Natural killer cell (primary cell): ENCODE data around the gene GABRG2. TPM values are rescaled to one million over a fixed set of nuclear protein-coding genes. Genes with fewer than 3 reads are reported as not detected.
"Not testable (repeated sequence)": the region's sequence is repeated elsewhere in the genome, so short reads cannot be mapped to it uniquely, and the experiment has no call there.

ENCODE experiments used
- ATAC-seq, 3 donors: fragments of 150-1000 bp in 2 of 3; fragments of 200-7000 bp in 1 of 3; cut with Tn5 transposase; 1 replicate in 1 of 3; 2 replicates in 2 of 3; pipeline ENCODE4 v1.10.0; 2021; ENCODE audit warnings: mild to moderate bottlenecking in 2 of 3, moderate library complexity in 2 of 3
- DNase-seq, 2 donors: peaks; one replicate each; pipeline versions ENCODE4 v3.0.0 to v3.0.0-alpha.2; 2013 to 2021; ENCODE audit warnings: mixed read lengths in 1 of 2
- H3K27ac ChIP-seq: one replicate; pipeline ENCODE4 v1.5.1; 2013; ENCODE audit warnings: mild to moderate bottlenecking, low read length
- H3K27me3 ChIP-seq: one replicate; pipeline ENCODE4 v1.6.1; 2013; ENCODE audit warnings: low read length; ENCODE audit not compliant: control insufficient read depth, insufficient read depth
- H3K36me3 ChIP-seq: one replicate; pipeline ENCODE4 v1.6.1; 2013; ENCODE audit warnings: low read length; ENCODE audit not compliant: control insufficient read depth, insufficient read depth
- H3K4me1 ChIP-seq: one replicate; pipeline ENCODE4 v1.6.1; 2013; ENCODE audit warnings: low read length; ENCODE audit not compliant: control insufficient read depth, insufficient read depth
- H3K4me3 ChIP-seq: one replicate; pipeline ENCODE4 v1.5.1; 2013; ENCODE audit warnings: low read length
- H3K9me3 ChIP-seq: one replicate; pipeline ENCODE4 v1.6.1; 2013; ENCODE audit warnings: low read length; ENCODE audit not compliant: control insufficient read depth, insufficient read depth
- H3K27ac Mint-ChIP-seq, 2 donors: one replicate each; pipeline ENCODE4 v1.8.0; 2022; ENCODE audit warnings: mild to moderate bottlenecking in 2 of 2, mixed read lengths in 2 of 2, moderate library complexity in 1 of 2
- H3K27me3 Mint-ChIP-seq, 2 donors: one replicate each; pipeline ENCODE4 v1.8.0; 2022; ENCODE audit warnings: low read depth in 2 of 2, mixed read lengths in 2 of 2
- H3K36me3 Mint-ChIP-seq: one replicate; pipeline ENCODE4 v1.8.0; 2022; ENCODE audit warnings: mixed read lengths
- H3K4me1 Mint-ChIP-seq, 2 donors: one replicate each; pipeline ENCODE4 v1.8.0; 2022; ENCODE audit warnings: mixed read lengths in 2 of 2
- H3K4me3 Mint-ChIP-seq: one replicate; pipeline ENCODE4 v1.8.0; 2022; ENCODE audit warnings: mild to moderate bottlenecking, moderate library complexity, mixed read lengths
- H3K9me3 Mint-ChIP-seq, 2 donors: one replicate each; pipeline ENCODE4 v1.8.0; 2022; ENCODE audit warnings: mixed read lengths in 2 of 2
- WGBS: methylation state at CpG from one replicate; pipeline ENCODE4 v1.1.7; 2013; ENCODE audit warnings: missing lambda C conversion rate; ENCODE audit not compliant: insufficient coverage; 5-methylcytosine and 5-hydroxymethylcytosine counted together
- intact Hi-C: fragments of 100-400 bp; cut with micrococcal nuclease; formaldehyde crosslinking; loops from one replicate; pipeline ENCODE4 v1.14.2; 2022
- total RNA-seq, 4 donors: library from RNA; stranded (reverse); fragments of 120-200 nt in 1 of 4; gene quantifications; one replicate each; pipeline versions ENCODE4 v1.2.3 to v1.2.4, GENCODE V29; 2013 to 2022
- TF ChIP-seq, protein P1 (sequence below): fragments of 200-600 bp; IDR thresholded peaks from one replicate; pipeline ENCODE4 v1.8.0; 2022; ENCODE audit warnings: antibody characterized with exemption

Gene GABRG2
- total RNA-seq, 3 donors from 2014 or later (not counting 1 experiment from before 2014, with no cell fraction given) = 1.0 TPM; not detected in 2

DNA sequence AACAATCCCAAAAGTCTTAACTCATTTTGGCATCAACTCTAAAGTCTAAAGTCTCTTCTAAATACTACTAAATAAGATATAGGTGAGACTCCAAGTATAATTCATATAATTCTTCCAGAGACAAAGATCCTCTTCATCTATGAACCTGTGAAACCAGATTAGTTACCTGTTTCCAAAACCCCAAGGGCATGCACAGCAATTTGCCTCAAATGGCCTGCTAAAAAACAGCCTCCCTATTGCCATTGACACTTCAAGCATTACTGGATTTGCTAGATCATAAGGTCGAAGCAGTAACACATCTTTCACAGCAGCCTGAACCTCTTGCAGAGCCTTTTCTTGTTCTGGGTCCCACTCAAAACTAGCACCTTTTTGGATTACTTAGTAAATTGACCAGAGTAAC is 20.3 kb upstream of the GABRG2 start:
- no peak for ATAC-seq
- H3K9me3 Mint-ChIP-seq = peaks cover 8 to 9% of the 10 kb centered on the region in 2 donors
- 53% methylated on average over 1 of the region's 1 CpG for WGBS

DNA sequence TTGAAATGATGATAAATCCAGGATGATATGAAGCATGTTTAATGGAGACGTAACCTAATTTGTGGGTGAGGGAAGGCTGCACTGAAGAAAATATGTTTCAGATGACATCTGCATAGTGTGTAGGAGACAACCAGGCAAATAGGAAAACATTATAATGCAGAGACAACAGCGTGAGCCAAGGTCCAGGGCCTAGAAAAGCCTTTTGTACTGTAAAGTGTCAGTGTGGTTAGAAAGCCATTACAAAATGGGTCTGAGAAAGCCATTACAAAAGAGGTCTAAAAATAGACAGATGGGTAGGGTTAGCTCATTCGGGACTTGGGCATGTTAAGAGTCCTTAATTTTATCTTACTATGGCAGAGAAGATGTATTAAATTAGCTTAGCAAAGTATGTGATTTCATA is 14.9 kb upstream of the GABRG2 start:
- TF ChIP-seq, protein P1, sequence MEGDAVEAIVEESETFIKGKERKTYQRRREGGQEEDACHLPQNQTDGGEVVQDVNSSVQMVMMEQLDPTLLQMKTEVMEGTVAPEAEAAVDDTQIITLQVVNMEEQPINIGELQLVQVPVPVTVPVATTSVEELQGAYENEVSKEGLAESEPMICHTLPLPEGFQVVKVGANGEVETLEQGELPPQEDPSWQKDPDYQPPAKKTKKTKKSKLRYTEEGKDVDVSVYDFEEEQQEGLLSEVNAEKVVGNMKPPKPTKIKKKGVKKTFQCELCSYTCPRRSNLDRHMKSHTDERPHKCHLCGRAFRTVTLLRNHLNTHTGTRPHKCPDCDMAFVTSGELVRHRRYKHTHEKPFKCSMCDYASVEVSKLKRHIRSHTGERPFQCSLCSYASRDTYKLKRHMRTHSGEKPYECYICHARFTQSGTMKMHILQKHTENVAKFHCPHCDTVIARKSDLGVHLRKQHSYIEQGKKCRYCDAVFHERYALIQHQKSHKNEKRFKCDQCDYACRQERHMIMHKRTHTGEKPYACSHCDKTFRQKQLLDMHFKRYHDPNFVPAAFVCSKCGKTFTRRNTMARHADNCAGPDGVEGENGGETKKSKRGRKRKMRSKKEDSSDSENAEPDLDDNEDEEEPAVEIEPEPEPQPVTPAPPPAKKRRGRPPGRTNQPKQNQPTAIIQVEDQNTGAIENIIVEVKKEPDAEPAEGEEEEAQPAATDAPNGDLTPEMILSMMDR = no peak
- peaks cover 14 to 16% of the 10 kb centered on the region in 2 donors for H3K9me3 Mint-ChIP-seq
- WGBS = 70% methylated on average over 3 of the region's 3 CpGs
- H3K36me3 Mint-ChIP-seq = no peaks in the 10 kb centered on the region
- no peaks in the 10 kb centered on the region for H3K9me3 ChIP-seq
- ATAC-seq (no peak), DNase-seq (no peak)
- no peaks in the 10 kb centered on the region for H3K36me3 ChIP-seq
- intact Hi-C loops = no loop called here
- H3K27ac ChIP-seq = no peak overlapping the region
- no peaks in the 10 kb centered on the region for H3K27me3 ChIP-seq
- no peaks in the 10 kb centered on the region for H3K4me1 ChIP-seq
- H3K27me3 Mint-ChIP-seq = no peaks in the 10 kb centered on the region
- no peak overlapping the region for H3K4me3 Mint-ChIP-seq
- H3K4me1 Mint-ChIP-seq = no peaks in the 10 kb centered on the region
- no peak overlapping the region for H3K27ac Mint-ChIP-seq
- H3K4me3 ChIP-seq = no peak overlapping the region

More for the DNA sequence above, 20.3 kb upstream of the GABRG2 start:
- no peaks in the 10 kb centered on the region for H3K36me3 ChIP-seq
- H3K4me3 Mint-ChIP-seq = no peak overlapping the region
- intact Hi-C loops = no loop called here
- no peak for DNase-seq
- TF ChIP-seq, protein P1 = no peak
- H3K36me3 Mint-ChIP-seq = no peaks in the 10 kb centered on the region
- H3K27ac Mint-ChIP-seq = no peak overlapping the region
- no peaks in the 10 kb centered on the region for H3K4me1 ChIP-seq
- no peaks in the 10 kb centered on the region for H3K27me3 ChIP-seq
- no peak overlapping the region for H3K27ac ChIP-seq
- no peak overlapping the region for H3K4me3 ChIP-seq
- no peaks in the 10 kb centered on the region for H3K27me3 Mint-ChIP-seq
- H3K4me1 Mint-ChIP-seq = no peaks in the 10 kb centered on the region
- no peaks in the 10 kb centered on the region for H3K9me3 ChIP-seq

DNA sequence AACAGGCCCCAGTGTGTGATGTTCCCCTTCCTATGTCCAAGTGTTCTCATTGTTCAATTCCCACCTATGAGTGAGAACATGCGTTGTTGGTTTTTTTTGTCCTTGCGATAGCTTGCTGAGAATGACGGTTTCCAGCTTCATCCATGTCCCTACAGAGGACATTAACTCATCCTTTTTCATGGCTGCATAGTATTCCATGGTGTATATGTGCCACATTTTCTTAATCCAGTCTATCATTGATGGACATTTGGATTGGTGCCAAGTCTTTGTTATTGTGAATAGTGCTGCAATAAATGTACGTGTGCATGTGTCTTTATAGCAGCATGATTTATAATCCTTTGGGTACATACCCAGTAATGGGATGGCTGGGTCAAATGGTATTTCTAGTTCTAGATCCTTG is 12.5 kb upstream of the GABRG2 start:
- H3K27ac ChIP-seq, H3K9me3 ChIP-seq, H3K4me1 Mint-ChIP-seq, H3K27ac Mint-ChIP-seq, H3K4me1 ChIP-seq, H3K4me3 Mint-ChIP-seq, H3K27me3 Mint-ChIP-seq, H3K36me3 Mint-ChIP-seq, H3K27me3 ChIP-seq, DNase-seq, ATAC-seq, H3K36me3 ChIP-seq, H3K4me3 ChIP-seq, intact Hi-C loops: not testable (repeated sequence)
- peaks cover 14 to 15% of the 10 kb centered on the region in 2 donors for H3K9me3 Mint-ChIP-seq
- 89% methylated on average over 3 of the region's 4 CpGs for WGBS

DNA sequence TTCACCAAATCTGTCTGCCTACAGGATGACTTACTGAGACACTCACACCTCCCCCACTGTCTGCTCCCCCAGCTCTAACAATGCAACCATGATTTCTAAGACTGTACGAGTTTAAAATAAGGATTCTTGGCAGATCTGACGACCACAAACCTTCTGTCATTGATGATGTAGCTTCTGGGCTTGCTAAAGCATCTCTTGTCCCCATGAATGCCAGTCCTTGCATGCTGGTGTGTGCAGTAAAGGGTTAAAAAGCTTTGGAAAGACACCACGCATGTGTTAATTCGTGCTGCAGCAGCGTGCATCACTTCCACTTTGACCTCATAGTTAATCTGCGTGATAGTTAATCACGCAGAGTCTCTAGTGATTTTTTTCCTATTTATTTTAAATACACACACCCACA is 411 bp upstream of the GABRG2 start:
- Histone ChIP-seq H3K27ac (no peak overlapping the region), H3K4me3 (no peak overlapping the region), H3K9me3 (peaks cover 8% of the 10 kb centered on the region), H3K4me1 (no peaks in the 10 kb centered on the region), H3K27me3 (no peaks in the 10 kb centered on the region), H3K36me3 (no peaks in the 10 kb centered on the region)
- Mint-ChIP-seq H3K27me3 (no peaks in the 10 kb centered on the region), H3K4me3 (no peak overlapping the region), H3K36me3 (no peaks in the 10 kb centered on the region), H3K9me3 (peaks cover 4 to 6% of the 10 kb centered on the region in 2 donors), H3K4me1 (no peaks in the 10 kb centered on the region), H3K27ac (no peak overlapping the region)
- TF ChIP-seq, protein P1 = no peak
- 8% methylated on average over 7 of the region's 7 CpGs for WGBS
- no peak for DNase-seq
- no peak for ATAC-seq
- intact Hi-C loops = no loop called here
